Stimulated activated CD4-positive, alpha-beta T cell treated with anti-CD3 and anti-CD28 coated beads, Interleukin-15, amount 100 ng/mL, for 1 hour (primary cell): ENCODE measurements around the gene TRIM2.
A peak's percentile ranks its signal among the peaks of the same experiment; 100 is the strongest.
"Not testable (repeated sequence)": the region's sequence is repeated elsewhere in the genome, so short reads cannot be mapped to it uniquely, and the experiment has no call there.

ENCODE experiments used
- DNase-seq, 2 donors: peaks; one replicate each; pipeline ENCODE4 v3.0.0-alpha.2; 2020; ENCODE audit warnings: low read depth in 1 of 2, low spot score in 1 of 2

The TRIM2 gene

GRCh38 chr4:153189016-153189801 lies 15.0 kb upstream of the TRIM2 start:
- DNase-seq: no peak

DNA sequence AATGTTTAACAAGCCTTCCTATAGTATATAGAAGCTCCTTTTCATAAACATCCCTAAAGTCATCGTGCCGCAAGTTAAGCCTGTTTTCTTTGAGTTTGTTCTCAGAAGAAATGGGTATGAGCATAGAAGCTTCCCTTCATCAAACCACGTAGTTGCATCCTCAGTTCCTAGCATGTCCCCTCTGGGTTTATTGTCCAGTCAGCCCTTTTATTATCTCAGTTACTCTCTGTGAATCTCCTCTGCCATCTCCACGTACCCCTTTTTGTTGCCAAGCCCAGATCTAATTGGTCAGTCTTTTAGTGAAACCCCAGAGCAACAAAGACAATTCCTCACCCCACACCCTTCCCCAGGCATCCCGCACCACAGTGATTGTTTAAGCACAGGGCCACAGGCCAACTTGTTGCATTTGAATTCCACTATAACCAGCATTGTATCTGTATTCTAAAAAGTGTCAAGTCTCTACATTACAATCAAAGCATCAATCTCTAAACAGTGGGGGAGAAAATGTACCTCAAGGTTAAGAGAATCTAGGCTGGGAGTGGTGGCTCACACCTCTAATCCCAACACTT lies 12.4 kb upstream of the TRIM2 start:
- no peak for DNase-seq

DNA sequence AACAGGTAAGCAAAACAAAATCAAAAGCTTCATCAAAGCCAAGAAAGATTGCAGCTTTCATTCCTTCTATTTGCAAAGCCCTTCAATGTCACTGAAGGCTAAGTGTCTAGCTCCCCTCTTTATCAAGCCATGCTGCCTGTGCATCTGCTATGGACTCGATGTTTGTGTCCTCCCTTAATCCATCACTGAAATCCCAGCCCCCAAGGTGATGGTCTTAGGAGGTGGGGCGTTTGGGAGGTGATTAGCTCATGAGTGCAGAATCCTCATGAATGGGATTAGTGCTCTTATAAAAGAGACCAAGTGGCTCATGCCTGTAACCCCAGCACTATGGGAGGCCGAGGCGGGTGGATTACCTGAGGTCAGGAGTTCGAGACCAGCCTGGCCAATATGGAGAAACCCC lies 6.9 kb upstream of the TRIM2 start:
- no peak for DNase-seq

- no peak for DNase-seq
Observed at GRCh38 chr4:153198719-153199118, 5.5 kb upstream of the TRIM2 start.

GRCh38 chr4:153203746-153204145 lies 497 bp upstream of the TRIM2 start:
- not testable (repeated sequence) for DNase-seq

DNA sequence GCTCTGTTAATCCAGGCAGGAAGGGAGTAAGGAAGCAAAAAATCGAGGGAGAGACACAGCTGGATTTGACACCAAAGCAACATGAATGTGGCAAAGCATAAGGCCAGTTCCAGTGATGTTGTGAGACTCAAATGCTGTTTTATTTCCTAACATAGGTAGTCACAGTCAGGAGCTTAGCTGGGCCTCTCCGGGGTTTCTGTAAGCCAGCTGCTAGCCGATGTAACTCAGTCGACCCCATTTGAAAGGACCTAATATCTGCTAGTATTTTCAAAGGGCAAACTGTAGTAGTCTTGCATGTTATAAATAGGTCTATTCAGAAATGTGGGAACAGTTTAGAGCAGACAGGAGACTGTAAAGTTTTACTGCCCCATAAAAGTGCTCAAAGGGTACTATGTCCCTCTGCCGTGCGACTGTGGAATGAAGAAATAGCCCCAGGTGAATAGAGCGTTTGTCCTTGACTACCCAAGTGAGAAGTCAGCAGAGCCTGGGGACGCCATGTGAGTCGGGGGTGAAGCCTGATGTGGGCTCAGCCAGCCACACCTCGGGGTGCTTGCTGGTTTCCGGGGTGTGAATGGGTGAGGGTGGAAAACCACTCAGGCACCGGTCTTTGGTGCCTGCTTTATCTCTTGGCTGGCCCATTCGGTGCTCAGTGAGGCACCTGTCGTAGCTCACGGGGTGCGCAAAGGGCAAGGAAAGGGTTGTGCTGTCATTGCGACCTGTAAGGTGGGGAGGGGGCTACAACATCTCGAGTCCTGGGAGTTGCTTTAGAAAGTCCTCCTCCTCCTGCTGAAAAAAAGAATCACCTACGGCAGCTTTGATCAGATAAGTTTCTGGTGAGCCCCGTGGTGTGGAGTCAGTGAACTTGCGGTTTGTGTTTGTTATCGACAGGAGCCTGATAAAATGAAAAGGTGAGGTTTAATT lies 745 bp downstream of the TRIM2 start:
- no peak for DNase-seq

DNA sequence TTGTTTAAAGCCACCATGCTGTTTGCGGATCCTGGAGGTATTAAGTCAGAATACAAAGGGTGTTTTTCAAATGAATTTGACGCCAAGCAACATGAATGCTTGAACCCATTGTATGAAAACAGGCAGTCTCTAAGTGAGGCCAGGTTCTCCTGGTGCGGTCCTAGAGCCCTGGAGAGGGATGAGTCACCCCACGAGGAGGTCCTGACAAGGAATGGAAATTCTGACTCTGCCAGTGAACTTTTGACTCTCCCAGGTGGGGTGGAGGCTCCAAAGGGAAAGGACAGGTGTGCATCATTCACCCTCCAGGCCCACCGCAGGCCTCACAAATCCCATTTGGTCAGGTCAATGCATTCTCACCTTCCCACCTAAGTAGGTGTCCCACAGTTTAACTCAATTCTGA lies 1.5 kb downstream of the TRIM2 start:
- no peak for DNase-seq

DNA sequence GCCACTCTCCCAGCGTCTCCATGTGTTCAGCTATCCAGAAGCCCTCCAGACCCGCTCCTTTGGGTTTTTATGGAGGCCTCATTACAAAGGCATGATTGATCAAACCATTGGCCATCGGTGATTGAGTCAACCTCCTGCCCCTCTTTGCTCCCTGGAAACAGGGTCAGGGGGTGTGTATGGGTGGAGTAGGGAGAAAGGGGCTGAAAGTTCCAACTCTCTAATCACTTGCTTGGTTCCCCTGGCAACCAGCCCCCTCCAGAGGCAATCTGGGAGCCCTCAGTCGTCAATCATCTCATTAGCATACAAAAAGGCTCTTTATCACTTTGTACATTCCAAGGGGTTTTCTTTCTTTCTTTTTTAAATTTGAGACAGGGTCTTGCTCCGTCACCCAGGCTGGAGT lies 2.3 kb downstream of the TRIM2 start:
- DNase-seq: no peak

DNA sequence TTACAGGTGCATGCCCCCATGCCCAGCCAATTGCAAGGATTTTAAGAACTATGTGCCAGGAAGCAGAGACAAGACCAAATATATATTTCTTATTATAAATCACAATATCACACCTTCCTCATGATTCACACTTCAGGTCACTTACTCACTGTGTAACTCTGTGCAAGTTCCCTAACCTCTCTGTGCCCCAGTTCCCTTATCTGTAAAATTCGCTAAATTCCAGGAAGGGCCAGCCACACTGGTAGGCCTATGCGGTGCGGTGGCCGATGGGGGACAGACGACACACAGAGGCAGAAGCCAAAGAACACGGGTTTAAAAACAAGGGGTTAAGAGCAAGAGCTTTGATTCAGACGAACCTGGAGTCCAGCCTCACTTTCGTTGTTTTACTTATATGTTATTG lies 2.8 kb downstream of the TRIM2 start:
- DNase-seq: no peak

GRCh38 chr4:153207567-153207966 lies 3.3 kb downstream of the TRIM2 start:
- DNase-seq: no peak

DNA sequence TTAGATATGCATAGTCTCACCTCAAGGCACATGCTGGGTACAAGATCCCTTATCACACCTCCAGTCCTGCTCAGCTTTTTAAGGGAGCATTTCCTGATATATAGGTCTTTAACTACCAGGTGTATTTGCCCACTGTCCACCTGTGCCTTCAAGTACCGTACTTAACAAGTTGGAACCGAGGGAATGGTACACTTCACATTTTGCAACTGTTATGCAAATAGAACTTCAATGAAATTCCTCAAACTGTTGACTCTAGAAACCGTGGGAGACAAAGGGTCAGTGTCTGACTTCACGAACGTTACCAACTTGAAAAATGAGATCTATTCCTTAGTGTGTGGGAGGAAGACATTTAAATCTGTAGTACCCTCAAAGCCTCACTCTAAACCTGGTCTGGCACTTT lies 5.2 kb downstream of the TRIM2 start:
- no peak for DNase-seq

- DNase-seq: no peak
Observed at GRCh38 chr4:153210727-153211126, 6.5 kb downstream of the TRIM2 start.

GRCh38 chr4:153211986-153212728 lies 7.9 kb downstream of the TRIM2 start:
- no peak for DNase-seq

- no peak for DNase-seq
Observed at GRCh38 chr4:153212736-153213135, 8.5 kb downstream of the TRIM2 start.

- DNase-seq: no peak
Observed at GRCh38 chr4:153215921-153216320, 11.7 kb downstream of the TRIM2 start.

DNA sequence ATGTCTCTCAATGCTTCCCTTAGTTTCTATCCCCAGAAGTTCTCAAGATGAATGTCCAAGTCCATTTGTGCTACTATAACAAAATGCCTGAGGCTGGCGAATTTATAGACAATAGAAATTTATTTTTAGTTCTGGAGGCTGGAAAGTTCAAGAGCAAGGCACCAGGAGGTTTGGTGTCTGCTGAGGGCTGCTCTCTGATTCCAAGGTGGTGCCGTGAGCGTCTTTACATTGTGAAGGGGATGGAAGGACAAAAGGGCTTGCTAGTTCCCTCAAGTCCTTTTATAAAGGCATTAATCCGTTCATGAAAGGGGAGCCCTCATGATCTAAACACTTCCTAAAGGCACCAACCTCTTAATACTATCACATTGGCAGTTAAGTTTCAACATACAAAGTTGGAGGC lies 12.3 kb downstream of the TRIM2 start:
- DNase-seq: no peak

DNA sequence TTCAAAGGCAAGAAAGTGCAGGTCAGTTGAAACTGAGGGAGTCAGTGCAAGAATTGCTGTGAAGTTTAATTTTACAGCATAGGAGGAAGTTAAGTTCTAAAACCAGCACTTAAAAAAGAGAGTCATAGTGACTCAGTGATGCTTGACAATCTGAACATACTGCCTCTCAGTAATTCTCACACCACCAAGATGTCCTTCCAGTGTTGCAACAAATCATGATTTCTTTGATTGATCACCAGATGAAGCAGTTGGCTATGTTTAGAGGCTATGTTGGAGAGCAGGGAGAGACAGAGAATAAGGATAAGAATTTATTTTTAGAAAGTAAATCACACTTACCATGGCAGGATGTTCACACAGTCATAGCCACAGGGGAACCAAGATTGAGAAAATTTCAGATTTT lies 13.2 kb downstream of the TRIM2 start:
- no peak for DNase-seq

DNA sequence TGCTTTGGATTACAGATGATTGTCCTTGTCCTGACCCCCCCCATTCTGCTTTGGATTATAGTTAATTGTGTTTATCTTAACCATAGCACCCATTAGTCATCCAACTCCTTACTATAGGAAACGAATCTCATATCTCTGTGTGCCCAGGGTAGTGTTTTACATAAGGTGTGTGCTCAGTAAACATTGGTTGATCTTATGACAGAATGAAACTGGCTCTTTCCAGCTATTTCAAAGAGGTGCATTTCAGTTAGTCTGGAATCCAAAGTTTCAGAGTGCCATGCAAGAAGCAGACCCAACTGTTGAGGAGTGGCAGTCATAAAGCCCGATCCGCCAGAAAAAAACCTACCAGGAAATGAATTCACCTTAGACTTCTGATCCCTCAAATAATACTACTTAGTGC lies 14.7 kb downstream of the TRIM2 start:
- no peak for DNase-seq

DNA sequence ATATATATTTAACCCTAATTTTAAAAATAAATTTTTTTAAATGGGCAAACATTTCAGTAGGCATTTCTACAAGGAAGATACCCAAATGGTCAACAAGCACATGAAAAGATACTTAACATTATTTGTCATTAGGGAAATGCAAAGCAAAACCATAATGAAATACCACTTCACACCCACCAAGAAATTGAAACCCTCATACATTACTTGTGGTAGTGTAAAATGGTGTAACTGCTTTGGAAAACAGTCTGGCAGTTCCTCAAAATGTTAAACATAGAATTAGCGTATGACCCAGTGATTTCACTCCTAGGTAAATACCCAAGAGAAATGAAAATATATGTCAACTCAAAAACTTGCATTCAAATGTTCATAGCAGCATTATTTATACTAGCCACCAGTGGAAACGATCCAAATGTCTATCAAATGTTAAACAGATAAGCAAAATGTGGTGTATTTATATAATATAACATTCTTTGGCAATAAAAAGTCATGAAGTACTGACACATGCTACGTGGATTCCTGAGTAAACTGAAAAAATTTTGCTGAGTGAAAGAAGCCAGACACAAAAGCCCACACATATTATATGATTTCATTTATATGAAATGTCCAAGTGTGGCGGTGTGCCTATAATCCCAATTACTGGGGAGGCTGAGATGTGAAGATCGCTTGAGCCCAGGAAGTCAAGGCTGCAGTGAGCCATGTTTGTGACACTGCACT lies 16.6 kb downstream of the TRIM2 start:
- DNase-seq: no peak

DNA sequence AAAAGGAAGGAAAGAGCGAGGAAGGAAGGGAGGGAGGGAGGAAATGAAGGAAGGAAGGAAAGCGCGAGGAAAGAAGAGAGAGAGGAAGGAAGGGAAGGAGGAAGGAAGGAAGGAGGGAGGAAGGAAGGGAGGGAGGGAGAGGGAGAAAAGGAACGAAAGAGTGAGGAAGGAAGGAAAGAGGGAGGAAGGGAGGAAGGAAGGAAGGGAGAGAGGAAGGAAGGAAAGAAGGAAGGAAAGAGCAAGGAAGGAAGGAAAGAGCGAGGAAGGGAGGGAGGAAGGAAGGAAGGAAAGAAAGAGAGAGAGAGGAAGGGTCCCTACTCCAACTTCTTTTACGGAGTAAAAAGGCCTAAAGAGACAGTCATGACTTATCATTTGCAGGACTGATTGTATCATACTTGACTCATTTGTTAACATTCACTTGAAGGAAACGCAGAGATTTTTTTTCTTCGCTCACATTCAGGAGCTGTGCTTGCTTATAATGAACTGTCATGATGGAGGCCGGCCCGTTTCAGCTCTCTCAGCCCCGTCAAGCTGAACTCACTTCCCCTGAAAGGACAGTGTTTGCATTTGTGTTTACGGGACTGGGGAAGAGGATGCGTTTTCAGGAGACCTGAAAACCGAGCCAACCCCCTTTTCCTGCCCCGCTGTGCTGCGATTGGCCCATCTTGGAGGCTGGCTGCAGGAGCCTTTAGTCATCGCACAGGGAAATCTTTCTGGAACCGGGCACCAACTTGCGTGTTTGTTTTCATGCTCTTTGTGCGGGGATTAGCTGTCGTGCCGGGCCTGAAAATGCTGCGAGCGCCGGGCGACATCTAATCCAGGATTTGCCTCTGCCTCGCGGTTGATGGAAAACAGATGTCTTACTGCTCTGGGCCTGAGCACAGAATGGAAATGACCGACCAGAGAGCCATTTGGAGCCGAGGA lies 17.8 kb downstream of the TRIM2 start:
- peak in 1 of 2 donors; percentile 2 for DNase-seq
